ENCODE data around the gene ESPN. TPM values are rescaled to one million over a fixed set of nuclear protein-coding genes. Genes with fewer than 3 reads are reported as not detected.

The ESPN gene
- total RNA-seq, 1 experiment from 2014 or later = 53.1 TPM

DNA sequence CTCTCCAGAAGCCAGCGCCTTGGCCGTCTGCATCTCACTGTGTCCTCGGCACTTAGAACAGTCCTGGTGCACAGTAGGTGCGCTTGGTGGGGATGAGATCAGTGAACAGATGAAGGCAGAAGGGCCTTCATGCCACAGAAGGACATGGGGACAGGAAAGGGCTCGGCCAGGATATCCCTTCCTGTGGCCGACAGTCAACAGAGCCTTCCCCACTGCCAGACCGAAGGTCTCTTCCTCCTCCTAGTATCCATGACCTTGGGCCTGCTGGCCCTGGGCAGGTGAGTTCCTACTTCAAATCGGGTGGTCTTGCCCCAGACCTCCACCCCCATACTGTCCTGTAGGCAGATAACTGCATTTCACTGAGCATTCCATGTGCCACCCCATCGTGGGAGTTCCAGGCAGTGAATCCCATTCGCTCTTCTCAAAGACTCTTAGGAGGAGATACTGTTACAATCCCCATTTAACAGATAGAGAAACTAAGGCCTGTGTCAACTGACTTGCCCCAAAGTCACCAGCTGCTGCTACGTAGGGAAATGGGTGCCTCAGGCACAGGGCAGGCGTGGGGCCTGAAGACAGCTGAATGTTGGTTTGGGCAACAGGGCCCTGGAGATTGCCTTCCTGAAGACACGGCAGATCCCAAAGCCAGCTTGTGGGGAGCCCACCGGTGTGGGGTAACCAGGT, 63.4 kb downstream of the ESPN start:
- Mint-ChIP-seq H3K9me3 (no peaks in the 10 kb centered on the region), H3K4me3 (no peak overlapping the region), H3K27me3 (ENCODE audit: low read depth) (peaks cover 5% of the 10 kb centered on the region), H3K36me3 (ENCODE audit: insufficient read depth in 1 of 3, low read depth in 3 of 3) (peaks cover 0 to under 1% (median under 1%) of the 10 kb centered on the region in 3 experiments; a peak in 2 of 7 replicates), H3K4me1 (peaks cover 22 to 28% of the 10 kb centered on the region in 2 experiments), H3K27ac (no peak overlapping the region; a peak in 1 of 7 replicates)
- Histone ChIP-seq H2AK5ac (ENCODE audit: insufficient read length, low read length) (no peak overlapping the region), H3K23ac (ENCODE audit: insufficient read length, low read depth, low read length) (no peak overlapping the region), H4K8ac (replicated peaks; ENCODE audit: insufficient read length, low read depth, low read length) (no peak overlapping the region), H3K23me2 (ENCODE audit: insufficient read length, low read depth, low read length, poor library complexity, severe bottlenecking) (peaks cover 17% of the 10 kb centered on the region), H3K56ac (ENCODE audit: insufficient read length, low read depth, low read length) (no peak overlapping the region), H4K91ac (ENCODE audit: insufficient read length, low read depth, low read length) (no peak overlapping the region), H3K79me1 (ENCODE audit: insufficient read depth, low read depth, low read length, poor library complexity, severe bottlenecking) (no peaks in the 10 kb centered on the region), H3K14ac (ENCODE audit: insufficient read depth, low read length) (no peak overlapping the region; the same call in 1 of the 2 replicates), H3K79me2 (ENCODE audit: insufficient read depth, low read length) (0 out of 2 replicates have a peak, but pooled peaks cover 1% of the 10 kb centered on the region), H2BK15ac (ENCODE audit: low read depth, low read length) (no peak overlapping the region), H3K9me3 (ENCODE audit: control insufficient read depth, low read depth, low read length) (no peaks in the 10 kb centered on the region), H2BK12ac (ENCODE audit: insufficient read length, low read depth, low read length) (no peak overlapping the region), H3T11ph (ENCODE audit: low read length) (no peak overlapping the region), H3K27me3 (ENCODE audit: insufficient read depth, low read length) (no peaks in the 10 kb centered on the region), H3K18ac (ENCODE audit: insufficient read length, low read depth, low read length) (no peak overlapping the region), H4K20me1 (ENCODE audit: control insufficient read depth, insufficient read depth, insufficient read length) (no peaks in the 10 kb centered on the region), H3K27ac (ENCODE audit: insufficient read length, low read depth, low read length) (no peak overlapping the region), H2BK5ac (ENCODE audit: insufficient read length, low read length) (no peak overlapping the region), H2AFZ (ENCODE audit: low read length) (no peak overlapping the region), H2BK120ac (ENCODE audit: low read depth, low read length, poor library complexity, severe bottlenecking) (no peak overlapping the region), H3K4ac (ENCODE audit: low read depth, low read length) (no peak overlapping the region), H4K5ac (ENCODE audit: insufficient read length, low read depth, low read length) (no peak overlapping the region), H3K4me1 (ENCODE audit: insufficient read depth, low read length) (no peaks in the 10 kb centered on the region; the same call in 1 of the 2 replicates), H2BK20ac (ENCODE audit: low read depth, low read length, poor library complexity, severe bottlenecking) (no peak overlapping the region), H3K4me2 (ENCODE audit: insufficient read depth, insufficient read length, low read length) (no peak overlapping the region), H3K9ac (ENCODE audit: extremely low read depth, insufficient read length, low read length) (no peak overlapping the region)
- TF ChIP-seq, protein P1, sequence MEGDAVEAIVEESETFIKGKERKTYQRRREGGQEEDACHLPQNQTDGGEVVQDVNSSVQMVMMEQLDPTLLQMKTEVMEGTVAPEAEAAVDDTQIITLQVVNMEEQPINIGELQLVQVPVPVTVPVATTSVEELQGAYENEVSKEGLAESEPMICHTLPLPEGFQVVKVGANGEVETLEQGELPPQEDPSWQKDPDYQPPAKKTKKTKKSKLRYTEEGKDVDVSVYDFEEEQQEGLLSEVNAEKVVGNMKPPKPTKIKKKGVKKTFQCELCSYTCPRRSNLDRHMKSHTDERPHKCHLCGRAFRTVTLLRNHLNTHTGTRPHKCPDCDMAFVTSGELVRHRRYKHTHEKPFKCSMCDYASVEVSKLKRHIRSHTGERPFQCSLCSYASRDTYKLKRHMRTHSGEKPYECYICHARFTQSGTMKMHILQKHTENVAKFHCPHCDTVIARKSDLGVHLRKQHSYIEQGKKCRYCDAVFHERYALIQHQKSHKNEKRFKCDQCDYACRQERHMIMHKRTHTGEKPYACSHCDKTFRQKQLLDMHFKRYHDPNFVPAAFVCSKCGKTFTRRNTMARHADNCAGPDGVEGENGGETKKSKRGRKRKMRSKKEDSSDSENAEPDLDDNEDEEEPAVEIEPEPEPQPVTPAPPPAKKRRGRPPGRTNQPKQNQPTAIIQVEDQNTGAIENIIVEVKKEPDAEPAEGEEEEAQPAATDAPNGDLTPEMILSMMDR (conservative IDR thresholded peaks at IDR 0.05) = no peak
- WGBS (ENCODE audit: extremely low coverage, insufficient read length, low lambda C conversion rate) = no CpG with 5 or more reads among the region's 14 CpGs
- DNase-seq = no peak
